Measurements from ENCODE around the gene CDH10. TPM values are rescaled to one million over a fixed set of nuclear protein-coding genes. Genes with fewer than 3 reads are reported as not detected.

CDH10 gene
- total and polyA plus RNA-seq, 9 of the 15 experiments (the other 6 are each of a cell fraction or from before 2014, with no cell fraction given), result not detected

DNA sequence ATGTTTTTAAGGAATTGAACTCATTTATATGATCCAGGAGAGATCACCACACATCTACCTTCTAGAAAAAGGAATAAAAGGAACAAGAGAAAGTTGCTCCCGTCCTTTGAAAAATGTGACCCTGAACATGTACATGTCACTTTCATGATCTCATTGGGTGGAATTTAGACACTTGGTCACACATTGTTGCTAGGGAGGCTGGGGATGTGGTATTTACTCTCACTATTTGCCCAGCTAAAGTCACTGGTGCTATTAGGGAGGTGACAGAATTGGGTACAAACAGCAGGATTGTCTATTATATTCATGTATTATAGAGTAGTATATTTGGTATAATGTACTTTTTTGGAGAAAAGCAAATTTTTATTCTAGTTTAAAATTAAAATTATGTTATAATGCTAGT is 2.1 kb upstream of the CDH10 start:
- Histone ChIP-seq H3K4me2 (ENCODE audit: insufficient read depth, low read length) (no peak overlapping the region), H3K4me3 (no peak overlapping the region), H3K4me1 (replicated peaks in 1 of 2; ENCODE audit: control insufficient read depth in 2 of 2, insufficient read depth in 2 of 2, low read length in 2 of 2) (no peaks in the 10 kb centered on the region), H2AFZ (ENCODE audit: low read depth, low read length) (no peak overlapping the region), H4K20me1 (replicated peaks; ENCODE audit: control insufficient read depth, insufficient read depth, low read length) (no peaks in the 10 kb centered on the region), H3K9me3 (replicated peaks; ENCODE audit: control insufficient read depth, insufficient read depth, low read depth, low read length) (no peaks in the 10 kb centered on the region; the same call in 1 of the 2 replicates), H3K9ac (ENCODE audit: insufficient read depth in 1 of 2, low read depth in 2 of 2, low read length in 2 of 2) (no peak overlapping the region), H3K79me2 (ENCODE audit: control insufficient read depth, insufficient read depth, low read length) (no peaks in the 10 kb centered on the region), H3K27ac (ENCODE audit: extremely low read depth, low read depth, low read length) (no peak overlapping the region), H3K36me3 (ENCODE audit: control insufficient read depth, insufficient read depth, low read length) (no peaks in the 10 kb centered on the region), H3K9me1 (ENCODE audit: control insufficient read depth, insufficient read depth, low read length) (no peaks in the 10 kb centered on the region), H3K27me3 (ENCODE audit: control insufficient read depth in 2 of 2, insufficient read depth in 2 of 2, low read length in 2 of 2) (no peaks in the 10 kb centered on the region)
- ChIA-PET POLR2A (no interaction called here), CTCF (ENCODE audit: low intra/inter-chr PET ratio) (no interaction called here)
- WGBS (ENCODE audit: insufficient coverage, low coverage, missing lambda C conversion rate), result 0% methylated on average over 1 of the region's 1 CpG
- intact Hi-C loops (cut with micrococcal nuclease), result no loop called here
- TF ChIP-seq CBX8 (IDR thresholded peaks at IDR 0.05; ENCODE audit: borderline replicate concordance, extremely low read depth, low read depth, low read length, poor library complexity, severe bottlenecking) (no peak), ZBTB17 (CRISPR knock-in tag; IDR thresholded peaks at IDR 0.05) (no peak), NFE2 (IDR thresholded peaks at IDR 0.05; ENCODE audit: low read depth) (no peak), COPS2 (conservative IDR thresholded peaks at IDR 0.05) (no peak)
- TF ChIP-seq, protein P1, sequence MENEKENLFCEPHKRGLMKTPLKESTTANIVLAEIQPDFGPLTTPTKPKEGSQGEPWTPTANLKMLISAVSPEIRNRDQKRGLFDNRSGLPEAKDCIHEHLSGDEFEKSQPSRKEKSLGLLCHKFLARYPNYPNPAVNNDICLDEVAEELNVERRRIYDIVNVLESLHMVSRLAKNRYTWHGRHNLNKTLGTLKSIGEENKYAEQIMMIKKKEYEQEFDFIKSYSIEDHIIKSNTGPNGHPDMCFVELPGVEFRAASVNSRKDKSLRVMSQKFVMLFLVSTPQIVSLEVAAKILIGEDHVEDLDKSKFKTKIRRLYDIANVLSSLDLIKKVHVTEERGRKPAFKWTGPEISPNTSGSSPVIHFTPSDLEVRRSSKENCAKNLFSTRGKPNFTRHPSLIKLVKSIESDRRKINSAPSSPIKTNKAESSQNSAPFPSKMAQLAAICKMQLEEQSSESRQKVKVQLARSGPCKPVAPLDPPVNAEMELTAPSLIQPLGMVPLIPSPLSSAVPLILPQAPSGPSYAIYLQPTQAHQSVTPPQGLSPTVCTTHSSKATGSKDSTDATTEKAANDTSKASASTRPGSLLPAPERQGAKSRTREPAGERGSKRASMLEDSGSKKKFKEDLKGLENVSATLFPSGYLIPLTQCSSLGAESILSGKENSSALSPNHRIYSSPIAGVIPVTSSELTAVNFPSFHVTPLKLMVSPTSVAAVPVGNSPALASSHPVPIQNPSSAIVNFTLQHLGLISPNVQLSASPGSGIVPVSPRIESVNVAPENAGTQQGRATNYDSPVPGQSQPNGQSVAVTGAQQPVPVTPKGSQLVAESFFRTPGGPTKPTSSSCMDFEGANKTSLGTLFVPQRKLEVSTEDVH (IDR thresholded peaks at IDR 0.05; ENCODE audit: low read depth, partially characterized antibody), result no peak
- BruUV-seq (replicated peaks), result no TSS peak
- FAIRE-seq (no peak), ATAC-seq (no peak), DNase-seq (ENCODE audit: extremely low read depth in 1 of 4, low spot score in 3 of 4) (no peak)
- in situ Hi-C loops (cut with MboI), result no loop called here

All from K562 (cell line).